Lower leg skin (tissue), 4 donors: ENCODE data around the gene OTUD3. TPM values are rescaled to one million over a fixed set of nuclear protein-coding genes. Genes with fewer than 3 reads are reported as not detected.
"Not testable (repeated sequence)": the region's sequence is repeated elsewhere in the genome, so short reads cannot be mapped to it uniquely, and the experiment has no call there.

Source experiments
- DNase-seq, 2 donors: peaks; one replicate each; pipeline ENCODE4 v3.0.0-alpha.2; 2019; ENCODE audit warnings: low spot score in 2 of 2
- H3K4me3 ChIP-seq: fragments of 200-600 bp; sonication (generic); 2 replicates; pipeline ENCODE4 v1.5.1; 2017; ENCODE audit warnings: mild to moderate bottlenecking, low read depth; ENCODE audit not compliant: poor library complexity, severe bottlenecking
- POLR2A ChIP-seq, 2 donors: fragments of 450-650 bp; IDR thresholded peaks; one replicate each; pipeline ENCODE4 v1.6.1; 2016 to 2017; ENCODE audit warnings: antibody characterized with exemption in 2 of 2, mild to moderate bottlenecking in 1 of 2, moderate library complexity in 1 of 2
- WGBS, 2 donors: methylation state at CpG; one replicate each; pipeline ENCODE4 v1.1.5; 2018; 5-methylcytosine and 5-hydroxymethylcytosine counted together
- intact Hi-C: fragments of 100-400 bp; cut with DNase I; formaldehyde crosslinking; loops from one replicate; pipeline ENCODE4 v1.15.0; 2023; ENCODE audit warnings: low total_unique reads
- total RNA-seq, 4 donors: library from RNA; depleted of rRNA; stranded (reverse); fragments of >200 nt; gene quantifications; one replicate each; pipeline ENCODE4 v1.1.0, GENCODE V29; 2016
- TF ChIP-seq, protein P1 (sequence below), 3 donors: fragments of 450-650 bp; IDR thresholded peaks; one replicate each; pipeline ENCODE4 v1.5.1; 2016; ENCODE audit warnings: antibody characterized with exemption in 3 of 3, mild to moderate bottlenecking in 3 of 3, moderate library complexity in 2 of 3

The OTUD3 gene
- total RNA-seq, 4 donors from 2014 or later: 4.7 to 5.9 (median 5.2) TPM

DNA sequence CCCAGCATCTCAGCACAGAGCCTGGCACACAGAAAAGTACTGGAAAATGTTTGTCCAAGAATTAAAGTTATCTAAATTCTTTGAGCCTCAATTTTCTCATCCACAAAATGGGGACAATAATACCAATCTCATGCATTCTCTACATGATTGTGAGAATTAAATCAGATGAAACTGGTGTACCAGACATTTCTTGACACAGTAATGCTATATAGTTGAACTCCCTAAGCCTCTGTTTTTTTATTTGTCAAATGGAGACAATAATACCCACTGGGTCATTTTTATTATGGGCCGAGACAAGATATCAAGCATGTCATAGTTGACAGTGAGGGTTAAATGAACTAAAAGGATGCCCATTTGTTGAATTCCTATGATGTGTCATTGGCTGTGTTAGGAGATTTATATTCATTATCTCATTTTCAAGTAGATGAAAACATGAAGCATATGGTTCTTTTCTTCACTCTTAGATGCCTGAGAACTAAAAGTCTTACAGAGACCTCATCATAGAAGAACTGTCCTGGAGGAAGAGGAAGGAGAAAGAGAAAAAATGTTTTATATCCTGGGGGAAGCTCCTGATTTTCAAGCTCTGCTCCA, 17.5 kb upstream of the OTUD3 start:
- no peak overlapping the region for H3K4me3 ChIP-seq
- intact Hi-C loops: no loop called here
- no peak for TF ChIP-seq POLR2A (IDR thresholded peaks at IDR 0.05)
- TF ChIP-seq, protein P1, sequence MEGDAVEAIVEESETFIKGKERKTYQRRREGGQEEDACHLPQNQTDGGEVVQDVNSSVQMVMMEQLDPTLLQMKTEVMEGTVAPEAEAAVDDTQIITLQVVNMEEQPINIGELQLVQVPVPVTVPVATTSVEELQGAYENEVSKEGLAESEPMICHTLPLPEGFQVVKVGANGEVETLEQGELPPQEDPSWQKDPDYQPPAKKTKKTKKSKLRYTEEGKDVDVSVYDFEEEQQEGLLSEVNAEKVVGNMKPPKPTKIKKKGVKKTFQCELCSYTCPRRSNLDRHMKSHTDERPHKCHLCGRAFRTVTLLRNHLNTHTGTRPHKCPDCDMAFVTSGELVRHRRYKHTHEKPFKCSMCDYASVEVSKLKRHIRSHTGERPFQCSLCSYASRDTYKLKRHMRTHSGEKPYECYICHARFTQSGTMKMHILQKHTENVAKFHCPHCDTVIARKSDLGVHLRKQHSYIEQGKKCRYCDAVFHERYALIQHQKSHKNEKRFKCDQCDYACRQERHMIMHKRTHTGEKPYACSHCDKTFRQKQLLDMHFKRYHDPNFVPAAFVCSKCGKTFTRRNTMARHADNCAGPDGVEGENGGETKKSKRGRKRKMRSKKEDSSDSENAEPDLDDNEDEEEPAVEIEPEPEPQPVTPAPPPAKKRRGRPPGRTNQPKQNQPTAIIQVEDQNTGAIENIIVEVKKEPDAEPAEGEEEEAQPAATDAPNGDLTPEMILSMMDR (IDR thresholded peaks at IDR 0.05): no peak
- 90 to 98% methylated on average over 1 of the region's 1 CpG for WGBS, 2 donors
- DNase-seq: no peak

DNA sequence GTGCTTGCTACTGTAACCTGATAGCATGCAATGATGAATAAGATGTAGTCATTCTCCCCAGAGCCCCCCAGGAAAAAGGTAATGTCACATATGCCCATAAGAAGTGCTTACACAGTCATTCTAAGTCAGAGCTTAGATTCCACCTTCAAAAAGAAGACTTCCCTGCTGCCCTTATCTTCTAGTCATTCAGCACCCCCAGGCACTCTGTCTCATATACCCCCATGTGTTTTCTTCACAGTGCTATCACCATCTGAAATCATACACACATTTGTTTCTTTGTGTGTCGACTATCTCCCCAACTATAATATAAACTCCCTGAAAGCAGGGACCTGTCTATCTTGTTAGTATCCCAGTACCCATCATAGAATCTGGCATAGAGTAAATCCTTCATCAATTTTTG, 16.2 kb upstream of the OTUD3 start:
- intact Hi-C loops: no loop called here

DNA sequence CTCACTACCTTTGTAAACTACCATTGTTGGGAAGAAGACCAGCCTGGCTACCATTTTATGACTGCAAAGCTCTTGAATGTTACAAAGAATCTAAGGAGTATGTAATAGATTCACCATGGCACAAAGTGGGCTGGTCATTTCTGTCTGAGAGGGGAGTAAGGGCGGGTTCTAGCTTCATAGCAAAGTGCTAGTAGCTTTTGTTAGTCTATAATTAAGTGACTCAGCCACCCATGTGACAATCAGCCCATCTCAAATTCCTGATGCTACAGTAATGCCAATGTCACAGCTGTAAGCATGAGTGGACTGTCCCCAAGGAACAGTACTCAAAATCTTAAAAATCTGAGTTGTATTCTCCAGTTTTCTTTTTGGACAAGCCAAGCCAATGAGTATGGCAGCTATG, 15.4 kb upstream of the OTUD3 start:
- no peak overlapping the region for H3K4me3 ChIP-seq
- peak in 1 of 2 donors; percentile 15 for DNase-seq
- intact Hi-C loops: no loop called here
- 29 to 35% methylated on average over 1 of the region's 1 CpG for WGBS, 2 donors
- no peak for TF ChIP-seq POLR2A (IDR thresholded peaks at IDR 0.05)
- TF ChIP-seq, protein P1 (IDR thresholded peaks at IDR 0.05): no peak

More for the DNA sequence above, 16.2 kb upstream of the OTUD3 start:
- no peak for DNase-seq
- no peak for TF ChIP-seq POLR2A (IDR thresholded peaks at IDR 0.05)
- TF ChIP-seq, protein P1 (IDR thresholded peaks at IDR 0.05): no peak
- no peak overlapping the region for H3K4me3 ChIP-seq
- 81 to 85% methylated on average over 1 of the region's 1 CpG for WGBS, 2 donors

DNA sequence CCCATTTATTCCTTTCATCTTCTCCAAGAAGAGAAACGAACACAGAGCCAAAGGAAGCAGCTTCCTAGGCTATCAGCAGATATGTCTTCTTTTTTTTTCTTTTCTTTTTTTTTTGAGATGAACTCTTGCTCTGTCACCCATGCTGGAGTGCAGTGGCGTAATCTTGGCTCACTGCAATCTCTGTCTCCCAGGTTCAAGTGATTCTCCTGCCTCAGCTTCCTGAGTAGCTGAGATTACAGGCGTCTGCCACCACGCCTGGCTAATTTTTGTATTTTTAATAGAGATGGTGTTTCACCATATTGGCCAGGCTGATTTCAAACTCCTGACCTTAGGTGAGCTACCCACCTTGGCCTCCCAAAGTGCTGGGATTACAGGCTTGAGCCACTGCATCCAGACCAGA, 13.6 kb upstream of the OTUD3 start:
- intact Hi-C loops, DNase-seq, H3K4me3 ChIP-seq: not testable (repeated sequence)
- 82 to 86% methylated on average over 4 of the region's 4 CpGs for whole genome bisulfite sequencing, 2 donors

DNA sequence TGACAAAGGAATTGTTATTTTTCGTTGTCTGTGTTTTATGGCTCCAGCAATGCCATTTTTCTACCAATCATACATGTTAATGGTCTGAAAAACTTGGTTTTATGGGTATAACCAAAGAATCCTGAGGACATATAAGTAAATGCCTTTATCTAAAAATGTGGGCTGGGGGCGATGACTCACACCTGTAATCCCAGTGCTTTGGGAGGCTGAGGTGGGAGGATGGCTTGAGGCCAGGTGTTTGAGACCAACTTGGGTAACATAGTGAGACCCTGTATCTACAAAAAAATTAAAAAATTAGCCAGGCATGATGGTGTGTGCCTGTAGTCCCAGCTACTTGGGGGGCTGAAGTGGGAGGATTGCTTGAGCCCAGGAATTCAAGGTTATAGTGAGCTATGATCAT, 12.7 kb upstream of the OTUD3 start:
- DNase-seq, intact Hi-C loops, H3K4me3 ChIP-seq: not testable (repeated sequence)
- WGBS, 2 donors: 79 to 88% methylated on average over 2 of the region's 2 CpGs

DNA sequence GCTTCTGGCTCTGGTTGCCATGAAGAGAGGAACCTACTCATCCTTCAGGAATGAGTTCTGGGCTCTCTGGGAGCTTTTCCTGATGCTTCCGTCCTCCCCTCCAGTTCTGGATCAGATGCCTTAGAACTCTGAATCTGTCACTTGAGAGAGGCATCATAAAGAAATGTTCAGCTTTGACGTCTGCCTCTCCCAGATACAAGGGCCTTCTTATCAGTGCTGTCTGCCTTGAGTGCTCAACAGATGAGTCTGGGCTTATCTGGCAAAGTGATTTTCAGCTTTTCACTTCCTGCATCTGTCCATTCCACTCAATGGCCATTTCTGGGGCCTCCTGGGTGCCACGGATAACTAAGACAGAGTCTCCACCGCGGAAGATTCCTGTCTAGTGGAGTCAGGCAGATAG, 12.3 kb upstream of the OTUD3 start:
- no peak for DNase-seq
- no peak overlapping the region for H3K4me3 ChIP-seq
- intact Hi-C loops: no loop called here
- 76 to 77% methylated on average over 5 of the region's 5 CpGs for WGBS, 2 donors
- TF ChIP-seq, protein P1 (IDR thresholded peaks at IDR 0.05): no peak
- no peak for TF ChIP-seq POLR2A (IDR thresholded peaks at IDR 0.05)

DNA sequence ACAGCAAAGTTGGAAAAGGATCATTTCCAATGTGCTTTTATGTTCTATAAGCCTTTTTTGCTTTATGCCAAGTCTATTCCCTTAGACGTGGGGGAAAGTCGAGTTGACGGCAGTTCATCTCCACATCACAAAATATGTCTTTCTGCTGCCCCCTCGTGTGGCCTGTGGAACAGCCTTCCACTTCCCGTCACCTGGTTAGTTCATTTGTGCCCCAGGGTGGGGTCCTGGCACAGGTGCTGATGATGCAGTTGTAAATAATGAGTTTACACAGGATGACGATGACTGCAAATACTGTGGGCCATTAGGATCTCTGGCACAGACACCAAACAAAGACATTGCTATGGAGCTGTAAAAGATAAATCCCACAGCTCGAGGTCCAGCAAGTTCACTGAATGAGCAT, 10.0 kb upstream of the OTUD3 start:
- no peak for DNase-seq
- intact Hi-C loops: no loop called here
- TF ChIP-seq, protein P1 (IDR thresholded peaks at IDR 0.05): no peak
- no peak for TF ChIP-seq POLR2A (IDR thresholded peaks at IDR 0.05)
- 34 to 39% methylated on average over 7 of the region's 7 CpGs for WGBS, 2 donors
- H3K4me3 ChIP-seq: no peak overlapping the region
